ENCODE measurements around the gene MCRIP1. TPM values are rescaled to one million over a fixed set of nuclear protein-coding genes. Genes with fewer than 3 reads are reported as not detected.

Gene MCRIP1
- total and polyA plus RNA-seq, 10 of the 15 experiments (the other 5 are each of a cell fraction or from before 2014, with no cell fraction given), result 0.31 to 54.4 (median 30.8) TPM

DNA sequence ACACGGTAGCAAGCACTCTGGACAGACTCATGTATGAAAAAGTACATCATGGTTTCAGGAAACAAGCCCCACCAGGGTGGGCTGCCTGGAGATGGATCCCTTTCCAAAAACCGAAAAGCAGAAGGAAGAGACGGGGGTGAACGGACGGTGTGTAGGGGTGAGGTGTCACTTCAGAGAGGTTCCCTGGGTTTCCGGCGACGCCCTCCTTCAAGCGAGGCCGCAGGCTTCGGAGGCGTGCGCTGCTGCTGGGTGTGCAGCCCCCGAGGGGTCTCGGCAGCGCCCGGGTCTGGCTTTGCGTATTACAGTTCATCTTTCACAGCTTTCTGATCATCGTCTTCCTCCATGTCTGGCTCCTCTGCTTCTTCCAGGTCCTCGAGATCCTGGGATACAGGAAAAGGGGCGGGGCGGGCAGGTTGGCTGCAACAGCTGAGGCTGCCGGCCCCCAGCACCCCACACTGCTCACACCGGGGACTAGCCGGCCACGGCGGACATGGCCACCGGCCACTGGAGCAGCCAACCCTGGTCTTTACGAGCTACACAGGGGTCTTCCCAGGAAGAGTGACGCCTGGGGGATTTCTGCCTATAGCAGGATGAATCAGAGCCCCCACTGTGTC is 10.7 kb upstream of the MCRIP1 start (continued):
- TF ChIP-seq KLF5 (IDR thresholded peaks at IDR 0.05; ENCODE audit: partially characterized antibody) (no peak), POLR2AphosphoS2 (IDR thresholded peaks at IDR 0.05; ENCODE audit: low read depth, low read length) (0 out of 2 replicates have a peak, but pooled peaks have one; percentile 14), ESRRA (IDR thresholded peaks at IDR 0.05; ENCODE audit: low read length) (no peak), RB1 (IDR thresholded peaks at IDR 0.05; ENCODE audit: borderline replicate concordance) (no peak), RELA (IDR thresholded peaks at IDR 0.05; ENCODE audit: borderline replicate concordance, partially characterized antibody) (no peak)

DNA sequence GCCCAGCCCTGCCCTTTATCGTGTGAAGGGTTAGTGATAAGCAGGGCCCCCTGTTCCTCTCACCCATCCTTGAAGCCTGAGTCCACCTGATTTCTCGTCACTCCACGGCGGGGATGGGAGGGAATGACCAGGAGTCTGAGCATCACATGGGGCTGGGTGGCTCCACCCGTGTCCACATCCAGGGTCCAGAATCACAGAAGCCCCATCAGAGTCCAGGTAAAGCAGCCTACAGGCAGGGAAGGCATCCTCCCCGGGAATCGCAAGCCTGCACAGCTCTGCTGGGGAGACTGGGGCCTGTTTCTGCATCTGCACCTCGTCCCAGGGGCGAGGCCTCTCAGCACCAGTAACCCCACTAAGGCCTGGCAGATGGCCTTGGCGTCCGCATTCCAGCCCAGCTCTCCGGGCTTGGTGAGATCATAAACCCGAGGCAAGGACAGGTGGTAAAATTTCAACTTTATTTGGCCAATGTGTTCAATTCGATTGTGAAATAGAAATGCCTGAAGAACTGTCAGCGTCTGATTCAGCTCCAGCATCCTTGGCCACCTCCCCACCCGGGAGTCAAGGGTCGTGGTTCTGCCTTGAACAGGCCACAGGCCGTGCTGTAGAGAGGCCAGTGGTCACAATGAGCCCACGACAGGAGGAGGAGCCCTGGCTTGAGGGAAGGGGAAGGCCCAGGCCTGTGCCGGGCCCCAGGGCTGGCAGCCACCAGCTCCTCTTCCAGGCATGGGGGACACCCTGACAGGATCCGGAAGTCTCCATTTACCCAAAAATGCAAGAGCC is 9.8 kb upstream of the MCRIP1 start:
- FAIRE-seq, result no peak
- no peak overlapping the region for H3K9ac ChIP-seq (ENCODE audit: control insufficient read depth, insufficient read depth, low read length)
- no peaks in the 10 kb centered on the region for H4K20me1 ChIP-seq (ENCODE audit: control insufficient read depth, insufficient read depth)
- TF ChIP-seq CTCF (IDR thresholded peaks at IDR 0.05 in 2 of 3, conservative IDR thresholded peaks at IDR 0.05 in 1 of 3; ENCODE audit: control insufficient read depth in 2 of 3, extremely low read depth in 1 of 3, insufficient read depth in 1 of 3, low read depth in 3 of 3, low read length in 3 of 3) (no peak), MYB (IDR thresholded peaks at IDR 0.05; ENCODE audit: borderline replicate concordance, low read depth, low read length) (no peak), POLR2AphosphoS2 (IDR thresholded peaks at IDR 0.05; ENCODE audit: low read depth, low read length) (0 out of 2 replicates have a peak, but pooled peaks have one; percentile 34), SUPT20H (IDR thresholded peaks at IDR 0.05; ENCODE audit: borderline replicate concordance, control insufficient read depth, low read depth, low read length) (no peak), POLR2A (IDR thresholded peaks at IDR 0.05; ENCODE audit: low read depth, low read length) (peak; percentile 68), SMAD5 (IDR thresholded peaks at IDR 0.05; ENCODE audit: low read depth) (peak; percentile 35; the same call in 1 of the 2 replicates), TCF3 (IDR thresholded peaks at IDR 0.05; ENCODE audit: borderline replicate concordance, insufficient read depth, low read depth, low read length) (no peak), BACH1 (IDR thresholded peaks at IDR 0.05; ENCODE audit: borderline replicate concordance) (no peak)
- TF ChIP-seq, protein P1, sequence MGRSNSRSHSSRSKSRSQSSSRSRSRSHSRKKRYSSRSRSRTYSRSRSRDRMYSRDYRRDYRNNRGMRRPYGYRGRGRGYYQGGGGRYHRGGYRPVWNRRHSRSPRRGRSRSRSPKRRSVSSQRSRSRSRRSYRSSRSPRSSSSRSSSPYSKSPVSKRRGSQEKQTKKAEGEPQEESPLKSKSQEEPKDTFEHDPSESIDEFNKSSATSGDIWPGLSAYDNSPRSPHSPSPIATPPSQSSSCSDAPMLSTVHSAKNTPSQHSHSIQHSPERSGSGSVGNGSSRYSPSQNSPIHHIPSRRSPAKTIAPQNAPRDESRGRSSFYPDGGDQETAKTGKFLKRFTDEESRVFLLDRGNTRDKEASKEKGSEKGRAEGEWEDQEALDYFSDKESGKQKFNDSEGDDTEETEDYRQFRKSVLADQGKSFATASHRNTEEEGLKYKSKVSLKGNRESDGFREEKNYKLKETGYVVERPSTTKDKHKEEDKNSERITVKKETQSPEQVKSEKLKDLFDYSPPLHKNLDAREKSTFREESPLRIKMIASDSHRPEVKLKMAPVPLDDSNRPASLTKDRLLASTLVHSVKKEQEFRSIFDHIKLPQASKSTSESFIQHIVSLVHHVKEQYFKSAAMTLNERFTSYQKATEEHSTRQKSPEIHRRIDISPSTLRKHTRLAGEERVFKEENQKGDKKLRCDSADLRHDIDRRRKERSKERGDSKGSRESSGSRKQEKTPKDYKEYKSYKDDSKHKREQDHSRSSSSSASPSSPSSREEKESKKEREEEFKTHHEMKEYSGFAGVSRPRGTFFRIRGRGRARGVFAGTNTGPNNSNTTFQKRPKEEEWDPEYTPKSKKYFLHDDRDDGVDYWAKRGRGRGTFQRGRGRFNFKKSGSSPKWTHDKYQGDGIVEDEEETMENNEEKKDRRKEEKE (IDR thresholded peaks at IDR 0.05), result no peak
- POLR2A ChIA-PET, result no interaction called here
- no peak overlapping the region for H3K27ac ChIP-seq (ENCODE audit: control insufficient read depth, insufficient read depth)
- 87% methylated on average over 21 of the region's 21 CpGs for WGBS (ENCODE audit: insufficient coverage, insufficient replicate concordance, low lambda C conversion rate, missing lambda C conversion rate)
- H2AFZ ChIP-seq (ENCODE audit: control insufficient read depth, low read depth, low read length), result no peak overlapping the region
- intact Hi-C loops (cut with micrococcal nuclease; ENCODE audit: unreplicated experiment), result no loop called here
- CTCF ChIA-PET, result no interaction called here
- DNase-seq (ENCODE audit: low read depth, low spot score), result no peak
- in situ Hi-C loops (cut with MboI), result no loop called here
- RAD21 ChIA-PET (ENCODE audit: unreplicated experiment), result no interaction called here
- H3K4me3 ChIP-seq, result no peak overlapping the region
- H3K27me3 ChIP-seq (replicated peaks in 1 of 2; ENCODE audit: control insufficient read depth in 2 of 2, insufficient read depth in 2 of 2, low read length in 1 of 2), result no peaks in the 10 kb centered on the region
- peaks cover 30 to 38% of the 10 kb centered on the region in 2 experiments for H3K36me3 ChIP-seq (ENCODE audit: control insufficient read depth in 2 of 2, insufficient read depth in 2 of 2, low read length in 1 of 2)
- no peak overlapping the region for H3K4me2 ChIP-seq (ENCODE audit: control insufficient read depth, insufficient read depth)
- no peaks in the 10 kb centered on the region for H3K4me1 ChIP-seq (ENCODE audit: control insufficient read depth, insufficient read depth, low read length)
- BruUV-seq (replicated peaks), result no TSS peak
- ATAC-seq, result peak; percentile 14; the same call in 2 of the 3 replicates
- no peaks in the 10 kb centered on the region for H3K9me3 ChIP-seq (replicated peaks; ENCODE audit: control insufficient read depth, insufficient read depth, low read length)
- H3K79me2 ChIP-seq (ENCODE audit: control insufficient read depth, insufficient read depth, low read length), result no peaks in the 10 kb centered on the region
- SMC1A ChIA-PET (ENCODE audit: uncharacterized antibody, unreplicated experiment), result no interaction called here
